D721Med (cell line): Measurements from ENCODE around the gene MS4A10.

Experiments used
- DNase-seq: peaks from one replicate; pipeline ENCODE4 v3.0.0; 2011; ENCODE audit warnings: low spot score; ENCODE audit not compliant: insufficient read length
- FAIRE-seq: peaks from 2 replicates; lab custom pipeline; 2011; peaks lifted over from hg19 to GRCh38; lab: Jason Lieb, UNC
- CTCF ChIP-seq: IDR thresholded peaks from 2 replicates; pipeline ENCODE4 v1.5.1; 2012; ENCODE audit warnings: mild to moderate bottlenecking, control low read depth; ENCODE audit not compliant: insufficient read depth; ENCODE audit errors: missing control alignments

Gene MS4A10

GRCh38 chr11:60774726-60775125 is 10.4 kb upstream of the MS4A10 start:
- no peak for DNase-seq
- no peak for FAIRE-seq
- TF ChIP-seq CTCF, result no peak

GRCh38 chr11:60775420-60775961 is 9.6 kb upstream of the MS4A10 start:
- peak; percentile 85 for DNase-seq
- TF ChIP-seq CTCF, result peak; percentile 79
- no peak for FAIRE-seq

- FAIRE-seq, result no peak
- no peak for TF ChIP-seq CTCF
- DNase-seq, result no peak
These were observed 9.0 kb upstream of the MS4A10 start for GRCh38 chr11:60776167-60776566.

- TF ChIP-seq CTCF, result no peak
- no peak for FAIRE-seq
- no peak for DNase-seq
These were observed 8.0 kb upstream of the MS4A10 start for GRCh38 chr11:60777106-60777505.

- FAIRE-seq (no peak), DNase-seq (no peak)
- no peak for TF ChIP-seq CTCF
These were observed 7.6 kb upstream of the MS4A10 start for GRCh38 chr11:60777572-60777971.

- FAIRE-seq (no peak), DNase-seq (no peak)
- no peak for TF ChIP-seq CTCF
These were observed 5.1 kb upstream of the MS4A10 start for GRCh38 chr11:60780065-60780464.

- DNase-seq, result no peak
- TF ChIP-seq CTCF, result no peak
- FAIRE-seq, result no peak
These were observed 4.4 kb upstream of the MS4A10 start for GRCh38 chr11:60780774-60781173.
